SKM-1 (cell line): ENCODE results near the gene HMGB4.

Source experiments
- DNase-seq: peaks from one replicate; lab custom pipeline; 2025; ENCODE audit not compliant: unreplicated experiment; lab: John Stamatoyannopoulos, UW

HMGB4 gene

GRCh38 chr1:33863779-33864178 lies at the start of gene HMGB4:
Gene HMGB4 (plus strand): TSS chr1:33864079. CDS start chr1:33864192, 113 bp downstream.
- no peak for DNase-seq

GRCh38 chr1:33814166-33814565 lies 49.7 kb upstream of the HMGB4 start:
- DNase-seq, result no peak

- no peak for DNase-seq
These were observed 48.8 kb upstream of the HMGB4 start for GRCh38 chr1:33815061-33815460.

- DNase-seq, result no peak
These were observed 45.8 kb upstream of the HMGB4 start for GRCh38 chr1:33818071-33818470.

GRCh38 chr1:33819290-33819912 lies 44.5 kb upstream of the HMGB4 start:
- no peak for DNase-seq

- no peak for DNase-seq
These were observed 44.0 kb upstream of the HMGB4 start for GRCh38 chr1:33819913-33820311.

- no peak for DNase-seq
These were observed 43.1 kb upstream of the HMGB4 start for GRCh38 chr1:33820804-33821203.

- DNase-seq, result no peak
These were observed 42.6 kb upstream of the HMGB4 start for GRCh38 chr1:33821291-33821690.

GRCh38 chr1:33822396-33822795 lies 41.5 kb upstream of the HMGB4 start:
- no peak for DNase-seq

- DNase-seq, result no peak
These were observed 40.5 kb upstream of the HMGB4 start for GRCh38 chr1:33823401-33823800.

- no peak for DNase-seq
These were observed 40.0 kb upstream of the HMGB4 start for GRCh38 chr1:33823830-33824229.

- DNase-seq, result no peak
These were observed 39.6 kb upstream of the HMGB4 start for GRCh38 chr1:33824321-33824720.

GRCh38 chr1:33824971-33825370 lies 38.9 kb upstream of the HMGB4 start:
- no peak for DNase-seq

- no peak for DNase-seq
These were observed 38.4 kb upstream of the HMGB4 start for GRCh38 chr1:33825506-33825905.

- DNase-seq, result no peak
These were observed 37.6 kb upstream of the HMGB4 start for GRCh38 chr1:33826311-33826710.

GRCh38 chr1:33826711-33827110 lies 37.2 kb upstream of the HMGB4 start:
- DNase-seq, result no peak

- no peak for DNase-seq
These were observed 35.8 kb upstream of the HMGB4 start for GRCh38 chr1:33828059-33828458.

GRCh38 chr1:33828654-33829053 lies 35.2 kb upstream of the HMGB4 start:
- no peak for DNase-seq

GRCh38 chr1:33836911-33837310 lies 27.0 kb upstream of the HMGB4 start:
- no peak for DNase-seq

GRCh38 chr1:33837635-33838034 lies 26.2 kb upstream of the HMGB4 start:
- DNase-seq, result no peak

- no peak for DNase-seq
These were observed 22.4 kb upstream of the HMGB4 start for GRCh38 chr1:33841494-33841893.

- DNase-seq, result no peak
These were observed 21.5 kb upstream of the HMGB4 start for GRCh38 chr1:33842348-33842747.

GRCh38 chr1:33844166-33844565 lies 19.7 kb upstream of the HMGB4 start:
- DNase-seq, result no peak
